Small intestine (tissue), 7 donors: Measurements from ENCODE around the gene SEMA3E. TPM values are rescaled to one million over a fixed set of nuclear protein-coding genes. Genes with fewer than 3 reads are reported as not detected.

Experiments
- DNase-seq, 2 donors: peaks; one replicate each; pipeline versions ENCODE4 v3.0.0 to v3.0.0-alpha.2; 2013
- FAIRE-seq: peaks from 2 replicates; lab custom pipeline; 2012; peaks lifted over from hg19 to GRCh38; lab: Jason Lieb, UNC
- H3K27ac ChIP-seq, 3 donors: one replicate each; pipeline ENCODE4 v1.5.1; 2013; ENCODE audit warnings: low read length in 2 of 3, mild to moderate bottlenecking in 2 of 3, control low read depth in 1 of 3, inconsistent platforms in 1 of 3, low read depth in 1 of 3, moderate library complexity in 1 of 3
- H3K27me3 ChIP-seq, 3 donors: one replicate each; pipeline ENCODE4 v1.6.1; 2013; ENCODE audit warnings: low read length in 3 of 3, inconsistent platforms in 1 of 3; ENCODE audit not compliant: control insufficient read depth in 3 of 3, insufficient read depth in 3 of 3
- H3K36me3 ChIP-seq, 3 donors: one replicate each; pipeline ENCODE4 v1.6.1; 2013; ENCODE audit warnings: low read length in 3 of 3, inconsistent platforms in 1 of 3, low read depth in 1 of 3, mild to moderate bottlenecking in 1 of 3, moderate library complexity in 1 of 3; ENCODE audit not compliant: control insufficient read depth in 3 of 3, insufficient read depth in 2 of 3
- H3K4me1 ChIP-seq, 3 donors: one replicate each; pipeline ENCODE4 v1.6.1; 2013; ENCODE audit warnings: low read length in 2 of 3, inconsistent platforms in 1 of 3, low read depth in 1 of 3, mild to moderate bottlenecking in 1 of 3, moderate library complexity in 1 of 3; ENCODE audit not compliant: control insufficient read depth in 3 of 3, insufficient read depth in 2 of 3
- H3K4me3 ChIP-seq, 3 donors: one replicate each; pipeline ENCODE4 v1.5.1; 2013; ENCODE audit warnings: low read length in 3 of 3, control low read depth in 1 of 3, inconsistent platforms in 1 of 3, low read depth in 1 of 3, mild to moderate bottlenecking in 1 of 3, moderate library complexity in 1 of 3
- H3K9me3 ChIP-seq, 2 donors: one replicate each; pipeline ENCODE4 v1.6.1; 2013; ENCODE audit warnings: low read depth in 1 of 2, low read length in 1 of 2; ENCODE audit not compliant: control insufficient read depth in 2 of 2, insufficient read depth in 1 of 2
- WGBS, 3 donors: extraction: QIAGEN DNeasy Blood & Tissue Kit; methylation state at CpG; one replicate each; pipeline ENCODE4 v1.1.7; 2013; 5-methylcytosine and 5-hydroxymethylcytosine counted together
- polyA plus RNA-seq, 4 donors: library from polyadenylated mRNA; stranded (reverse) in 3 of 4; unstranded in 1 of 4; fragments of 200-250 nt in 3 of 4; fragments of 120-200 nt in 1 of 4; gene quantifications; one replicate each; pipeline versions ENCODE4 v1.2.1 to v1.2.3, GENCODE V29; 2013
- donor health status: healthy with polysubstance abuse.
- donor health status: control.
- donor health status: control.
- donor health status: Bipolar disorder and iron deficiency.
- donor health status: healthy.

The SEMA3E gene
- polyA plus RNA-seq, 4 donors: under 0.01 to 1.2 (median 0.10) TPM; not detected in 1

GRCh38 chr7:83355143-83355542 lies 293.8 kb downstream of the SEMA3E start:
- DNase-seq (no peak), FAIRE-seq (no peak)
- no peaks in the 10 kb centered on the region for H3K36me3 ChIP-seq
- H3K4me1 ChIP-seq: no peaks in the 10 kb centered on the region
- WGBS, 3 donors: 65 to 78% (median 68%) methylated on average over 3 of the region's 3 CpGs
- H3K27me3 ChIP-seq: no peaks in the 10 kb centered on the region
- H3K4me3 ChIP-seq: no peak overlapping the region
- no peak overlapping the region for H3K27ac ChIP-seq
- H3K9me3 ChIP-seq: no peaks in the 10 kb centered on the region

DNA sequence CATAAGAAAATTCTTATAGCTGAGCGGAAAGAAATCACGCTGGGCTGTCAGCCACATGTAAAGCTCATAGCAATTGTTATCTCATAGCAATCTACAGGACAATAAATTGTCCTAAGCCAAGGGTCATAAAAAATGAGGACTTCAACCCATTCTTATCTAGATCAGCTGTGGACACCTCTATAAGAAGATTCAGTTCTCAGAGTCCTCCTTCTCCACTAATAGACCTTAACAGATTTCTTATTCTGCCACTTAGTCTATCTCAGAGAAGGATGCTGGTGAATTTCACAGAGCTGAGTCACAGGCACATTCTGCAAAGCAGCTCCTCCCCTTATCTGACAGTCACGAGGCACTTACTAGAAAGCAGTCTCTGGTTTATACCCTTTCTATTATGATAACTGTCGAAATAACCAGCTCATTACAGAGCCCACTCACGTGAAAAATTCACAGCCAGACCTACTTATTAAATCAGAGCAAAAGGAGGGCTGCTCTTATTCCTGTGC lies 300.9 kb downstream of the SEMA3E start:
- DNase-seq (peak; percentile 15 to 81), FAIRE-seq (no peak)
- no peaks in the 10 kb centered on the region for H3K36me3 ChIP-seq
- H3K27ac ChIP-seq: no peak overlapping the region
- H3K9me3 ChIP-seq: no peaks in the 10 kb centered on the region
- no peak overlapping the region for H3K4me3 ChIP-seq
- 15 to 40% (median 22%) methylated on average over 5 of the region's 5 CpGs for WGBS, 3 donors
- H3K4me1 ChIP-seq: peaks cover 0 to 5% (median 0%) of the 10 kb centered on the region in 3 donors
- H3K27me3 ChIP-seq: no peaks in the 10 kb centered on the region

GRCh38 chr7:83339907-83340306 lies 309.0 kb downstream of the SEMA3E start:
- H3K27me3 ChIP-seq: no peaks in the 10 kb centered on the region
- no peaks in the 10 kb centered on the region for H3K4me1 ChIP-seq
- H3K4me3 ChIP-seq: no peak overlapping the region
- no peak for DNase-seq
- H3K36me3 ChIP-seq: no peaks in the 10 kb centered on the region
- H3K9me3 ChIP-seq: no peaks in the 10 kb centered on the region
- 54 to 77% (median 76%) methylated on average over 2 of the region's 2 CpGs for WGBS, 3 donors
- no peak for FAIRE-seq
- H3K27ac ChIP-seq: no peak overlapping the region

DNA sequence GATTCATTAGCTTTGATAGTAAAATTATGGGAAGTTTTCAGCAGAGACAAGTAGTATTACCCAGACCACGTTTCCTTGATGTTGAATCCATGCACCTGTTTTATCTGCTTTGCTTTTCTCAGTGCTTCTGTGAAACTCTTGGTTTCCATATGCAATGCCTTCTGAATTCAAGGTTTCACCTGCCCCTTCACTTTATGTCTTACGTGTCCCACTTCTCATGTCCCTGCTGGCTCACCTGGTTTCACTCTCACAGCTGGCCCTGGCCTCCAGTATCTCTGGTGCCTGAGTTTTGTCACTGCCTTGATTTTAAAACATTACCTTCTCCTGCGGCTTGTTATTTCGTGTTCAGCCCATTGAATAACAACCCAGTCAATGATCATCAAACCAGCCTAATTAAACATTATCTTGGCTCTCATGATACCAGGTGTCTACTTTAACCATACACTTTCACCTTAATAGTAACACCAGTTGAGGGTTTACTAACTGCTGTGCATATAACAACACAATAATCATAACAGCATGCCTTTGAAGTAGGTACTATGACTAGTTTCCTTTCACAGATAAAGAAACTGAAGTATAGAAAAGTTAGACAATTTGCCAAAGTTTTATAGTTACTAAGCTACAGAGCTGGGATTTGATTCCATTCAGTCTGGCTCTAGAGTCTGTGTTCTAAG lies 310.5 kb downstream of the SEMA3E start:
- WGBS, 3 donors: 55 to 81% (median 62%) methylated on average over 4 of the region's 4 CpGs
- Histone ChIP-seq H3K4me1 (no peaks in the 10 kb centered on the region), H3K36me3 (no peaks in the 10 kb centered on the region), H3K4me3 (no peak overlapping the region), H3K27me3 (no peaks in the 10 kb centered on the region), H3K9me3 (no peaks in the 10 kb centered on the region), H3K27ac (no peak overlapping the region)
- FAIRE-seq (no peak), DNase-seq (no peak)

DNA sequence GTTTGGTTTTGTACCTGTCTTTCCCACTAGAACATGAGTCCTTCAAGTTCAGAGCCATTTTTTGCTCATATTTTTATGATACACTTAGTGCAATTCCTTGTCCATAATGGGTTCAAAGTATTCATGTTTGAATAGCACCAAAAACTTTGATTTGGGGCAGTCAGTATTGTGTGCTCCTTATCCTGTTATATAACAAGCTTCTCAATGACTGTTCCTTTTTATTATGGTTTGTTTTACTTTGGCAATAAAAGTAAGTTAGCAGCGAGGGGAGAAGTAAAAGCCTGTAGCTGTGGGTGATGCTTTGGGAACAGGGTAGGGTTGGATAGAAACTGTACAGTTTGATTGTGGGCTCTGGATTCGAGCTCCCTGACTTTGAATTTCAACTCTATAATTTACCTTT lies 311.9 kb downstream of the SEMA3E start:
- WGBS, 3 donors: 38 to 64% (median 38%) methylated on average over 2 of the region's 2 CpGs
- FAIRE-seq: no peak
- Histone ChIP-seq H3K4me3 (no peak overlapping the region), H3K9me3 (no peaks in the 10 kb centered on the region), H3K27me3 (no peaks in the 10 kb centered on the region), H3K4me1 (no peaks in the 10 kb centered on the region), H3K36me3 (no peaks in the 10 kb centered on the region), H3K27ac (no peak overlapping the region)
- no peak for DNase-seq

DNA sequence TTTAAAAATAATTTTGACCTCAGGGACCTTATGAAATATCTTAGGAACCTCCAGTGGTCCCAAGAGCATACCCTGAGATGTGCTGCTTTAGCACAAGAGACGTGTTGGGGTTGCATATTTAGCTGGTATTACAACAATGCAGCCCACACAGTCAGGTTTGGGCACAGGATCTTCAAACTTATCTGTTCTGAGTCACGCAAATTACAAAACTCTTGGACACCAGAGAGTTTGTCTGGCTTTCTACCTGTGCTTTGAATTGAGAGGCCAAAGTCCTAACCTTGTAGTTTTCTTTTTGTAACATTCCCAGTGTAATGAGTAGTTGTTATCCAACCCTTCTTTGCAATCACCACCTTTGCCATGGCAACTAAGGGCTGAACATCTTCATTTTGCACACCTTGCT lies 322.7 kb downstream of the SEMA3E start:
- FAIRE-seq (no peak), DNase-seq (peak in 1 of 2 donors; percentile 8)
- Histone ChIP-seq H3K27ac (no peak overlapping the region), H3K9me3 (no peaks in the 10 kb centered on the region), H3K36me3 (no peaks in the 10 kb centered on the region), H3K4me3 (no peak overlapping the region), H3K4me1 (no peaks in the 10 kb centered on the region), H3K27me3 (no peaks in the 10 kb centered on the region)
- WGBS, 3 donors: 26 to 62% (median 33%) methylated on average over 2 of the region's 2 CpGs

GRCh38 chr7:83325083-83325482 lies 323.9 kb downstream of the SEMA3E start:
- FAIRE-seq: no peak
- WGBS, 3 donors: 94 to 100% (median 98%) methylated on average over 5 of the region's 5 CpGs
- Histone ChIP-seq H3K36me3 (no peaks in the 10 kb centered on the region), H3K4me3 (no peak overlapping the region), H3K4me1 (no peaks in the 10 kb centered on the region), H3K9me3 (no peaks in the 10 kb centered on the region), H3K27ac (no peak overlapping the region), H3K27me3 (no peaks in the 10 kb centered on the region)
- no peak for DNase-seq

GRCh38 chr7:83324596-83324995 lies 324.3 kb downstream of the SEMA3E start:
- no peak overlapping the region for H3K4me3 ChIP-seq
- H3K9me3 ChIP-seq: no peaks in the 10 kb centered on the region
- H3K4me1 ChIP-seq: no peaks in the 10 kb centered on the region
- no peaks in the 10 kb centered on the region for H3K27me3 ChIP-seq
- H3K27ac ChIP-seq: no peak overlapping the region
- 74 to 82% (median 80%) methylated on average over 2 of the region's 2 CpGs for WGBS, 3 donors
- FAIRE-seq (no peak), DNase-seq (no peak)
- no peaks in the 10 kb centered on the region for H3K36me3 ChIP-seq

GRCh38 chr7:83321011-83321410 lies 327.9 kb downstream of the SEMA3E start:
- Histone ChIP-seq H3K36me3 (no peaks in the 10 kb centered on the region), H3K4me1 (no peaks in the 10 kb centered on the region), H3K27ac (no peak overlapping the region), H3K27me3 (no peaks in the 10 kb centered on the region), H3K4me3 (no peak overlapping the region), H3K9me3 (no peaks in the 10 kb centered on the region)
- DNase-seq: no peak
- 72 to 84% (median 80%) methylated on average over 1 of the region's 1 CpG for WGBS, 3 donors
- no peak for FAIRE-seq
